ENCODE results near the gene POLK.
"Not testable (repeated sequence)": the region's sequence is repeated elsewhere in the genome, so short reads cannot be mapped to it uniquely, and the experiment has no call there.

Gene POLK

DNA sequence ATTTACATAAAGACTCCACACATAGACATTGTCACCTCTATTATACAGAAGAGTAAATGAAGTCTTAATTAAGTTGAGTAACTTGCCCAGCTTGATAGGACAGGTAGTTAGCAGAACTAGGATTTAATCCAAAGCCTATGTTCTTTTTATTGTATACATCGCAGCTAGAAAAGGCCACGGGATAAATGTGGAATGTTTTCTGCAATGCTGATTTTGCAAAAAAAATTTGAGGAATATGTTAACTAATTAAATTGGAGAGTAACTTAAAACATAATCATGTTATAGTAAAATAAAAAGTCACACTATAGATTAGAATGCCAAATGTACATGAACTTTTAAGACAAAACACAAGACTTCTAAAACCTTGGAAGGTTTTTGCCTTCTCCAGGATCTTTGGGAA, 41.1 kb downstream of the POLK start:
- no peak for DNase-seq

- no peak for DNase-seq
Observed at GRCh38 chr5:75553358-75553757, 41.7 kb downstream of the POLK start.

DNA sequence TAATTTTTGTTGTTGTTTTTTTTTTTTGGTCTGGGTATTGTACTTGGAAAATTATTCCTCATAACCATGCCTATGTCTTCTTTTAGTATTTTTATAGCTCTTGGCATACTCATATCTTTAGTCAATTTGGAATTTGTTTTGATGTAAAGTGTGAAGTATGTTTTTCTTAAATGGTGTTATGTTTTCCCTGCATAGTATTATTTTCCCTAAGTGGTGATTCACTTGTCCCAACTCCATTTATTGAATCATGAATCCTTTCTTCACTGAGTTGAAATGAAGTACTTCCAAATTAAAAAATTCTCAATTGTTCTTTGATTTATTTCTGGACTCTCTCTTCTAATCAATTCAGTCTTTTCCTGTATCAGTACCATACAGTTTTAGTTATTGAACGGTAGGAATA, 46.5 kb downstream of the POLK start:
- DNase-seq, result no peak

DNA sequence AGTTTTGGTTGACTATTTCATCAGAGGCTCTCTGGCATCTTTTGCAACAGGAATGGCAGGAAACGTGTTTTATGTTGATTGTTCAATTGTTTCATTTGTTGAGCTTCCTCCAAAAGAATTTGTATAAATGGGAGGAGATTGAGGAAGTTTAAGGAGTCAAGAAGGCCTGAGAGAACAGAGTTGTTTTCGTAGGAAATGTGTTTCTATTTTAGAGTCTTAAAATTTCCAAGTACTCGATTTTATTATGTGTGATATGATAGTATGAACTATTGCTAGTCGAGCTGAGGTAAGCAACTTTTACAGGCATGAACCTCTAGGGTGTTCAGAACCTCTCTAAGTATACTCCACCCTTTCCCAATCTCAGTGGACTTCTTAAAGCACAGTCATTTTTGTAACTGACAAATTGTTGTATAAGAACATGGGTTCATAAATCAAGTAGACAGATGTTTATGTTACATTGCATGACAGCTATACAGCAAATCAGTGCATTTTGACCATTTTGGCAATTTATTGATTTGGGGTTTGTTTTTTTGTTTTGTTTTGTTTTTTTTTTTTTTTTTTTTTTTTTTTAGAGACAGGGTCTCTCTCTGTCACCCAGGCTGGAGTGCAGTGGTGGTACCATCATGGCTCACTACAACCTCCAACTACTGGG, 47.4 kb downstream of the POLK start:
- no peak for DNase-seq

GRCh38 chr5:75560655-75561054, 49.0 kb downstream of the POLK start:
- DNase-seq, result not testable (repeated sequence)

- DNase-seq, result not testable (repeated sequence)
Observed at GRCh38 chr5:75565991-75566709, 54.5 kb downstream of the POLK start.

- no peak for DNase-seq
Observed at GRCh38 chr5:75566710-75567309, 55.1 kb downstream of the POLK start.

DNA sequence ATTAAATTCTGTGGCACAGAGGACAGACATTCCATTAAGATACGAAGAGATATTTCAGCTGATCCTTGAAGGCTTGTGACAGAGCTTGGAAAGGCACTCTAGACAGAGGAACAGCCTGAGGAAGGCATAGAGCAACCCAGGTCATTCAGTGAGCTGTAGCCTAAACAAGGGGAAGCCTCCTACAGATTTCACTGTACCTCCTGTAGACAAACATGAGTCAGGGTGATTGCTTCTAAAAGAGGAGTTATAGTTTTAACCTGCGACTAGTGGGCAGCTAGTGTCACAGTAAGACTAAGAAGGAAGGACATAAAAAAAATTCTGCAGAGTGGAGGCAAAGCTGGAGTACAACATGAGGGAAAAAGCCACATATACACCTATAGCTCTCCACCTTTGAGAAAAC, 56.0 kb downstream of the POLK start:
- DNase-seq, result no peak

- DNase-seq, result no peak
Observed at GRCh38 chr5:75568202-75568601, 56.5 kb downstream of the POLK start.

GRCh38 chr5:75571547-75571946, 59.9 kb downstream of the POLK start:
- DNase-seq, result no peak

DNA sequence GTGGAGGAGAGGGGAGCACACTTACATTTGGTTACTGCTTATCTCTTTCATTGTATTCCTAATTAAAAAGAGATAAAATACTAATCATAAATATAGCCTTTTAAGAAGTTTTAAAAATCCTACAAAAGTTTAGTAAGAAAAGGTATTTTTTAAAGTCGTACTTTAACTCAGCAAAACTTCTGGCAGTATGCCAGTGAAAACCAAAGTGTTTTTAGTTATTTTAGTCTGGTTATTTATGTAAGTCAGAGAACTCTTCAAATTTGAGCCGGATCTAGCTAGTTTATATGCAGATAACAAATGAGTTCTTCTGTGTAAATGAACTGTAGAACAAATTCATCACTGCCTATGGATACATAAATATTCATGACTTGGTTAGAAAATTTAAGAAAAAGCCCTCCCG, 63.1 kb downstream of the POLK start:
- no peak for DNase-seq

DNA sequence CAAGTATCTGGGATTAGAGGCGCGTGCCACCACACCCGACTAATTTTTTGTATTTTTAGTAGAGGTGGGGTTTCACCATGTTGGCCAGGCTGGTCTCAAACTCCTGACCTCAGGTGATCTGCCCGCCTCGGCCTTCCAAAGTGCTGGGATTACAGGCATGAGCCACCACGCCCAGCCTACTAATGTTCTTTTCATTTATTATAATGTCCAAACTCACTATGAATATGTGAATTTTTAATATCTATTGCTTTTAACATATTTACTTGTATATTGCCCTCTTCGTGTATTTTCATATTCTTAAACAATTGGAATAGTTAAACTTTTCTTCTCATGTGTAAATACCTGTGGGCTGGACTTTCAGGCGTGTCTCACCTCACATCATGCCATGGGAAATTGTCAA, 66.6 kb downstream of the POLK start:
- not testable (repeated sequence) for DNase-seq

GRCh38 chr5:75584641-75585040, 73.0 kb downstream of the POLK start:
- peak in 1 of 2 experiments; percentile 6 for DNase-seq

- DNase-seq, result peak; percentile 61 to 71
Observed at GRCh38 chr5:75588666-75589065, 77.0 kb downstream of the POLK start.

- DNase-seq, result no peak
Observed at GRCh38 chr5:75600535-75600934, 88.8 kb downstream of the POLK start.

- no peak for DNase-seq
Observed at GRCh38 chr5:75601567-75601966, 89.9 kb downstream of the POLK start.

- no peak for DNase-seq
Observed at GRCh38 chr5:75601996-75602395, 90.3 kb downstream of the POLK start.

DNA sequence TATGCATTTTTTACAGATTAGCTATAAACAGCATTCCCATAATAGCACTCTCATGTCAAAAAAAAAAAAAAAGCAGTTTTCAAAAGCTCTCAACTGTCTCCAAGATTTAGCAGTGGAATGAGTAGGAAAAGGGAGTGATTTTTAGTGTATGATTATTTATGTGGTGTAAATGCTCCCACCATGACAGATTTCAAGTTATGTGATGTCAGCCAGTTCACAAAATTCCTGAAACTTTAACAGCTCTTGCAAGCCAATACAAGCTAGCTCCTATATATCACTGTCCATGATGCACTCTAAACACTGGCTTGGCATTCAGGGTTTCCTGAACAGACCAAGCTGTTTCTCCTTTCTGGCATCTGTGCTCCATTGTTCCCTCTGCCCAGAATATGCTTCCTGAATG, 91.7 kb downstream of the POLK start:
- DNase-seq, result no peak

- DNase-seq, result no peak
Observed at GRCh38 chr5:75603821-75604220, 92.1 kb downstream of the POLK start.

- DNase-seq, result not testable (repeated sequence)
Observed at GRCh38 chr5:75607341-75607740, 95.7 kb downstream of the POLK start.

- DNase-seq, result no peak
Observed at GRCh38 chr5:75608870-75609269, 97.2 kb downstream of the POLK start.

- no peak for DNase-seq
Observed at GRCh38 chr5:75610201-75610600, 98.5 kb downstream of the POLK start.

DNA sequence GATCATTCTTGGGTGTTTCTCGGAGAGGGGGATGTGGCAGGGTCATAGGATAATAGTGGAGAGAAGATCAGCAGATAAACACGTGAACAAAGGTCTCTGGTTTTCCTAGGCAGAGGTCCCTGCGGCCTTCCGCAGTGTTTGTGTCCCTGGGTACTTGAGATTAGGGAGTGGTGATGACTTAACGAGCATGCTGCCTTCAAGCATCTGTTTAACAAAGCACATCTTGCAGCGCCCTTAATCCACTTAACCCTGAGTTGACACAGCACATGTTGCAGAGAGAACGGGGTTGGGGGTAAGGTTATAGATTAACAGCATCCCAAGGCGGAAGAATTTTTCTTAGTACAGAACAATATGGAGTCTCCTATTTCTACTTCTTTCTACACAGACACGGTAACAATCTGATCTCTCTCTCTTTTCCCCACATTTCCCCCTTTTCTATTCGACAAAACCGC, 99.2 kb downstream of the POLK start:
- DNase-seq, result peak; percentile 86 to 90
